Activated CD8-positive, alpha-beta T cell treated with anti-CD3 and anti-CD28 coated beads for 36 hours (primary cell): ENCODE measurements around the gene SIVA1. TPM values are rescaled to one million over a fixed set of nuclear protein-coding genes. Genes with fewer than 3 reads are reported as not detected.

ENCODE experiments used
- ATAC-seq: fragments of 200-7000 bp; cut with Tn5 transposase; one replicate; pipeline ENCODE4 v1.10.0; 2021; ENCODE audit warnings: mild to moderate bottlenecking, moderate library complexity
- CTCF ChIA-PET: fragments of 350-600 bp; sonication (Branson Sonifier 250); formaldehyde crosslinking; loops from one replicate; lab custom pipeline; 2021; ENCODE audit warnings: antibody characterized with exemption; lab: Charles Lee
- POLR2A ChIA-PET: fragments of 350-600 bp; sonication (Branson Sonifier 250); formaldehyde crosslinking; loops from one replicate; lab custom pipeline; 2021; ENCODE audit warnings: antibody characterized with exemption; lab: Charles Lee
- DNase-seq: peaks from one replicate; pipeline ENCODE4 v3.0.0-alpha.2; 2020
- H3K27ac Mint-ChIP-seq: one replicate; pipeline ENCODE4 v1.8.0; 2021; ENCODE audit warnings: mild to moderate bottlenecking, mixed read lengths
- H3K27me3 Mint-ChIP-seq: one replicate; pipeline ENCODE4 v1.8.0; 2021; ENCODE audit warnings: mixed read lengths
- H3K36me3 Mint-ChIP-seq: one replicate; pipeline ENCODE4 v1.8.0; 2021; ENCODE audit warnings: low read depth, mixed read lengths
- H3K4me1 Mint-ChIP-seq: one replicate; pipeline ENCODE4 v1.8.0; 2021; ENCODE audit warnings: low read depth, mixed read lengths
- H3K4me3 Mint-ChIP-seq: one replicate; pipeline ENCODE4 v1.8.0; 2021; ENCODE audit warnings: mild to moderate bottlenecking, moderate library complexity, mixed read lengths
- H3K9me3 Mint-ChIP-seq: one replicate; pipeline ENCODE4 v1.8.0; 2021; ENCODE audit warnings: mixed read lengths
- CTCF ChIP-seq: fragments of 200-600 bp; IDR thresholded peaks from one replicate; pipeline ENCODE4 v1.8.0; 2022; ENCODE audit warnings: antibody characterized with exemption, mild to moderate bottlenecking
- intact Hi-C: fragments of 100-400 bp; cut with micrococcal nuclease; formaldehyde crosslinking; loops from one replicate; pipeline ENCODE4 v1.10.0; 2022
- total RNA-seq, 2 experiments: library from RNA; stranded (reverse); gene quantifications; one replicate each; pipeline ENCODE4 v1.2.3, GENCODE V29; 2021

Gene SIVA1
- total RNA-seq, 2 experiments from 2014 or later = 115 to 125 TPM

- TF ChIP-seq CTCF = no peak
- H3K27ac Mint-ChIP-seq = no peak overlapping the region
- H3K4me3 Mint-ChIP-seq = no peak overlapping the region
- no peaks in the 10 kb centered on the region for H3K9me3 Mint-ChIP-seq
- H3K27me3 Mint-ChIP-seq = no peaks in the 10 kb centered on the region
- ChIA-PET CTCF (no interaction called here), POLR2A (interaction anchor here (0.6 kb wide), 1 partner anchor 61 kb away, joined by 3 read pairs; no protein-coding TSS in a partner anchor)
- peaks cover under 1% of the 10 kb centered on the region for H3K36me3 Mint-ChIP-seq
- intact Hi-C loops = no loop called here
- peaks cover 10% of the 10 kb centered on the region for H3K4me1 Mint-ChIP-seq
- ATAC-seq (no peak), DNase-seq (no peak)
Measured at GRCh38 chr14:104782086-104782807, 29.3 kb downstream of the SIVA1 start.

GRCh38 chr14:104782808-104783139 is 29.8 kb downstream of the SIVA1 start:
- TF ChIP-seq CTCF = no peak
- H3K4me1 Mint-ChIP-seq = peaks cover 11% of the 10 kb centered on the region
- H3K27ac Mint-ChIP-seq = no peak overlapping the region

GRCh38 chr14:104783484-104784217 is 30.7 kb downstream of the SIVA1 start:
- ChIA-PET CTCF (no interaction called here), POLR2A (interaction anchor here (1.7 kb wide), 1 partner anchor 11 kb away, joined by 5 read pairs; no protein-coding TSS in a partner anchor)
- ATAC-seq (no peak), DNase-seq (no peak)
- H3K27ac Mint-ChIP-seq = no peak overlapping the region
- no peaks in the 10 kb centered on the region for H3K36me3 Mint-ChIP-seq
- H3K4me3 Mint-ChIP-seq = no peak overlapping the region
- intact Hi-C loops = no loop called here
- no peaks in the 10 kb centered on the region for H3K9me3 Mint-ChIP-seq
- no peaks in the 10 kb centered on the region for H3K27me3 Mint-ChIP-seq
- peaks cover 14% of the 10 kb centered on the region for H3K4me1 Mint-ChIP-seq
- no peak for TF ChIP-seq CTCF

More at GRCh38 chr14:104782808-104783139, 29.8 kb downstream of the SIVA1 start:
- Mint-ChIP-seq H3K27me3 (no peaks in the 10 kb centered on the region), H3K9me3 (no peaks in the 10 kb centered on the region), H3K4me3 (no peak overlapping the region), H3K36me3 (no peaks in the 10 kb centered on the region)
- ChIA-PET POLR2A (interaction anchor here (0.6 kb wide), 1 partner anchor 60 kb away, joined by 3 read pairs; no protein-coding TSS in a partner anchor), CTCF (no interaction called here)
- intact Hi-C loops = no loop called here
- ATAC-seq (no peak), DNase-seq (no peak)

GRCh38 chr14:104784218-104784568 is 31.2 kb downstream of the SIVA1 start:
- ATAC-seq = no peak
- intact Hi-C loops = no loop called here

More at GRCh38 chr14:104784218-104784568, 31.2 kb downstream of the SIVA1 start:
- Mint-ChIP-seq H3K9me3 (no peaks in the 10 kb centered on the region), H3K4me3 (no peak overlapping the region), H3K4me1 (peaks cover 14% of the 10 kb centered on the region), H3K27me3 (no peaks in the 10 kb centered on the region), H3K36me3 (no peaks in the 10 kb centered on the region), H3K27ac (no peak overlapping the region)
- no peak for TF ChIP-seq CTCF
- POLR2A ChIA-PET = interaction anchor here (1.7 kb wide), 1 partner anchor 10 kb away, joined by 5 read pairs; no protein-coding TSS in a partner anchor
- CTCF ChIA-PET = no interaction called here
- DNase-seq = no peak
